CD4-positive, alpha-beta T cell treated with Interleukin-17A for 4 hours (primary cell): ENCODE results near the gene FXYD1.
A peak's percentile ranks its signal among the peaks of the same experiment; 100 is the strongest.
"Not testable (repeated sequence)": the region's sequence is repeated elsewhere in the genome, so short reads cannot be mapped to it uniquely, and the experiment has no call there.

Source experiments
- DNase-seq: peaks from one replicate; pipeline ENCODE4 v3.0.0-alpha.2; 2020; ENCODE audit warnings: mixed read lengths

FXYD1 gene

GRCh38 chr19:35125749-35126623, 12.6 kb upstream of the FXYD1 start:
- no peak for DNase-seq

- no peak for DNase-seq
These were observed 12.0 kb upstream of the FXYD1 start for GRCh38 chr19:35126624-35126959.

- DNase-seq, result no peak
These were observed 10.8 kb upstream of the FXYD1 start for GRCh38 chr19:35127871-35128270.

DNA sequence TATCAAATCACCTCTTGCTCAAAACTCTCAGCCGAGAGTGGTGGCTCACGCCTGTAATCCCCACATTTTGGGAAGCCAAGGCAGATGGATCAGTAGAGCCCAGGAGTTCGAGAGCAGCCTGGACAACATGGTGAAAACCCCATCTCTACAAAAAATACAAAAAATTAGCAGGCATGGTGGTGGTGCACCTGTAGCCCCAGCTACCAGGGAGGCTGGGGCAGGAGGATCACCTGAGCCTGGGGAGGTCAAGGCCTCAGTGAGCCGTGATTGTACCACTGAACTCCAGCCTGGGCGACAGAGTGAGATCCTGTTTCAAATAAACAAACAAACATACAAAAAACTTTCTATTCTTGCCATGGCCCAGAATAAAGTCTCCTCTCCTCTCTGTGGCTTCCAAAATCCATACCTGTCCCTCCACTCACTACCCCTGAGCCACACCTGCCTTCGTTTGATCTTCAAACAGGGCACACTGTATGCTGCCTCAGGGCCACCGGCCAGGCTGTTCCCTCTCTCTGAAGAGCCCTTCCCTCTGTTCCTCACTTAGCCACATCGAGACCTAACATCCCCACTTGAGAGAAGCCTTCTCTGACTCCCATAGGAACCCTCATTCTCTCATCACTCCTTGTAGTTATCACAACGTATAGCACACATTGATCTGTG, 10.1 kb upstream of the FXYD1 start:
- DNase-seq, result no peak

DNA sequence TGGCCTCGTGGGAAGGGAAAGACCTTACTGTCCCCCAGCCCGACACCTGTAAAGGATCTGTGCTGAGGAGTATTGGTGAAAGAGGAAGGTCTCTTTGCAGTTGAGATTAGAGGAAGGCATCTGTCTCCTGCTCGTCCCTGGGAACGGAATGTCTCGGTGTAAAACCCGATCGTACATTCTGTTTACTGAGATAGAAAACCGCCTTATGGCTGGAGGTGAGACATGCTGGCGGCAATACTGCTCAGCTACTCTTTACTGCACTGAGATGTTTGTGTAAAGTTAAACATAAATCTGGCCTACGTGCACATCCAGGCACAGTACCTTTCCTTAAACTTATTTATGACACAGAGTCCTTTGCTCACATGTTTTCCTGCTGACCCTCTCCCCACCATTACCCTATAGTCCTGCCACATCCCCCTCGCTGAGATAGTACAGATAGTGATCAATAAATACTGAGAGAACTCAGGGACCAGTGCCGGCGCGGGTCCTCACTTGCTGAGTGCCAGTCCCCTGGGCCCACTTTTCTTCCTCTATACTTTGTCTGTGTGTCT, 8.8 kb upstream of the FXYD1 start:
- not testable (repeated sequence) for DNase-seq

DNA sequence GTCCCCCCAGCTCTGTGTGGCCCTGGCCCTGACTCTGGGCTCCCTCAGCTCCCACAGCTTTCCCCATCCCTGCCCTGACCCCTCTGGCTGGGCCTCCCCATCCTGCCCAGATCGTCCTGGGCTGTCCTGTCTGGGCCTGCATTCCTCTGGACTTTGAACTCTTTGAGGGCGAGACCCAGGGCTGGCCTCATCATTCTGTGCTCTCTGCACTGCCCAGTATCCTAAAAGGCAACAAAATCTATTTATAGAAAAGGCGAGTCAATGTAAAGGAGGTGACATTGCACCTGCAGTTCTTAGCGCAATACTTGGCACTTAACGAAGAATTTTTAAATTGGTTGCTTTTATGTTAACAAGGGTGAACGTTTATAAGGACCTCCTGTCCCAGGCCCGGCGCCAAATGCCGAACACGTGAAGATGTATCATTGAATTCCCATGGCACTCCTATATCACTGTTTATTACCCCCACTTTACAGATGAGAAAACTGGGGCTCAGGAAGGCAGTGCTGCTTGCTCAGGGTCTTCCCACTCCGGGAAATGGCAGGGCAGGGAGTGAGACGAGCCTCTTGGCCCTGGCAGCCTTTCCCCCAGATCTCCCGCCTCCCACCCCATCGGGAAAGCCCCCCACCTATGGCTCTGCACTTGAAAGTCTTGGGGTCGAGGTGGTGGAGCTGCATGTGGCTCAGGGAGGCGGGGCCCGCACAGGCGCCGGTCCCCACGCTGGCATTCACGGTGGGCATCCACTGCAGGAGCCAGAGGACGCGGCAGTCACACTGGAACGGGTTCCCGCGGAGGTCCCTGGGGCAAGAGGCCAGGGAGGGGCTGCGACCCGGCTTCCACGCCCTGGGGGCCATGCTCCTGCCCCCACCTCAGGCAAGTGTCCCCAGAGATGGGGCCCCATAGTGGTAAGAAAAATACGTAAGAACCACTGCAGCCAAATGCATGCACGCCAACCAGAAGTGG, 7.6 kb upstream of the FXYD1 start:
- DNase-seq, result no peak

DNA sequence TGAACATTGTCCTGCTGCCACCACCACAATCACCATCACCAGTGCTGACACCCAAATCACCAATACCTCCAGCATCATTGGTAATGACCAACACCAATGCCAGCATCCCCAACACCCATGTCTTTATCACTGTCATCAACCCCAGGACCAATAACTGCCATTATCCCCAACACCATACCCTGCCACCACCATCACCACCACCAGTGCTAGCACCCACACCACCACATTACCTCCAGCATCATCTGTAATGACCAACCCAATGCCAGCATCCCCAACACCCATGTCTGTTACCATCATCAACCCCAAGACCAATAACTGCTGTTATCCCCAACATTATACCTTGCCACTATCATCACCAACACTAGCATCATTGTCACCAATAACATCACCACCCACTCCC, 6.4 kb upstream of the FXYD1 start:
- no peak for DNase-seq

GRCh38 chr19:35133826-35134225, 4.8 kb upstream of the FXYD1 start:
- DNase-seq, result no peak

- DNase-seq, result no peak
These were observed 3.9 kb upstream of the FXYD1 start, which contains the start of gene LGI4 for GRCh38 chr19:35134601-35135242. Gene LGI4 (minus strand): TSS chr19:35135059. CDS start chr19:35134680, 379 bp downstream.

GRCh38 chr19:35135389-35135909, 3.2 kb upstream of the FXYD1 start:
- peak; percentile 71 for DNase-seq

GRCh38 chr19:35136231-35136630, 2.4 kb upstream of the FXYD1 start:
- no peak for DNase-seq

GRCh38 chr19:35136977-35137702, 1.5 kb upstream of the FXYD1 start:
- no peak for DNase-seq

DNA sequence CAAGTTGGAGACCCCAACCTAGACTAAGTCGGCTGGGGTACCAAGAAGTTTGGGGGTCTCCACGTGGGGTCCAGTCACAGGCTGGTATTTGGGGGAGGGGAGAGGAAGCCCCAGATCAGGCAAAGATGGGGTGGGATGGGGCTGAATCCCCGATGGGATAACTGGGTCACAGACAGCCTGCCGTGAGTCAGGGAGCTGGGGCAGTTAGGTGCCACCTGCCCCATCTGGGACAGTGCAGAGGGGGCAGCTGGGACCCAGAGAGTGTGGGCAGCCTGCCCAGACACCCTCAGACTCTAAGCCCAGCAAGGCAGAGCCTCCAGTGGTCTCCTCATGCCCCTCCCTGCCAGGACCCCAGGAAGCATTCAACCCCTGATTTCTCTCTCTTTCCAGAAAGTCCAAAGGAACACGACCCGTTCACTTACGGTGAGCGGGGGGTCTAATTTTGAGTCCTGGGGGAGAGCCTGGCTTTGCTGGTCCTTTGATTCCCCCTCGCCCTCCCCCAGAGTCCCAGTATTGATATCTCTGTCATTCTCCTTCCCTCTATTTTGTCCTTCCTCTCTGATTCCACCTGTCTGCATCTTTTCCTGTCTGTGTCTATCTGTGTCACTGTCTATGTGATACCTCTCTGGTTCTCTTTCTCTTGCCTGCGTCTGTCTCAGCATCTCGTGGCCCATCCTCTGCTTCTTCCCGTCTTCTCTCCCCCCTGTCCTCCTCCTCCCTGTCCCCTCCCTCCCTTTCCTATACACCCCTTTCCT, 1.8 kb downstream of the FXYD1 start:
- DNase-seq, result no peak

DNA sequence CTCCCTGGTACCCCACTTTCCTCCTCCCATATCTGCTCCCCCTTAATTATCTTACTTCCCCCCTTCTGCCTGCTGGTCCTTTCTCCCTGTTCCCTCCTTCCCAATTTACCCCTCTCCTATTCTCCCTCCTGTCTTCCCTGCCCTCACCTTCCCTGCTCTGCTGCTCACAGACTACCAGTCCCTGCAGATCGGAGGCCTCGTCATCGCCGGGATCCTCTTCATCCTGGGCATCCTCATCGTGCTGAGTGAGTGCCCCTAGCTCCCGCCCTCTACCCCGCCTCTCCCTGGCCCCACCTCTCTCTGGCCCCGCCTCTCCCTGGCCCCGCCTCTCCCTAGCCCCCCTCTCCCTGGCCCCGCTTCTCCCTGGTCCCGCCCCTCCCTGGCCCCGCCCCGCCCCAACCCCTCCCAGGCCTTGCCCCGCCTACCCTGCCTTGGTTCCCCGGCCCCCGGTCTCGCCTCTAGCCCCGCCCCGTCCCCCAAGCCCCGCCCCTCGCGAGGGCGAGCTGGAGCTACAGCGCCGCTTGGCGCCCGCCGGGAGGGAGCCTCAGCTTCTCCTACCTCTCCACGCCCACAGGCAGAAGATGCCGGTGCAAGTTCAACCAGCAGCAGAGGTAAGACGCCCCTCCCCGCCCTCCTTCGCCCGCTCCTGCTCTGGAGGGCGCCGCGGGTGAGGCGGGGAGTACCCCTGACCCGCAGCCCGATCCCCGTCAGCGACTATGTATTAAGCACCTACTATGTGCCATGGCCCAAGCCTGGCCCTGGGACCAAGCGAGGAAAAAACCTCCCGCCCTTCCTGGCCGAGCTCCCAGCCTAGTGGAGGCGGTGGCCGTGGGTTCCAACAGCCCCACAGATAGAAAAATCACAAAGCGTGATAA, 2.6 kb downstream of the FXYD1 start:
- peak; percentile 99 for DNase-seq

DNA sequence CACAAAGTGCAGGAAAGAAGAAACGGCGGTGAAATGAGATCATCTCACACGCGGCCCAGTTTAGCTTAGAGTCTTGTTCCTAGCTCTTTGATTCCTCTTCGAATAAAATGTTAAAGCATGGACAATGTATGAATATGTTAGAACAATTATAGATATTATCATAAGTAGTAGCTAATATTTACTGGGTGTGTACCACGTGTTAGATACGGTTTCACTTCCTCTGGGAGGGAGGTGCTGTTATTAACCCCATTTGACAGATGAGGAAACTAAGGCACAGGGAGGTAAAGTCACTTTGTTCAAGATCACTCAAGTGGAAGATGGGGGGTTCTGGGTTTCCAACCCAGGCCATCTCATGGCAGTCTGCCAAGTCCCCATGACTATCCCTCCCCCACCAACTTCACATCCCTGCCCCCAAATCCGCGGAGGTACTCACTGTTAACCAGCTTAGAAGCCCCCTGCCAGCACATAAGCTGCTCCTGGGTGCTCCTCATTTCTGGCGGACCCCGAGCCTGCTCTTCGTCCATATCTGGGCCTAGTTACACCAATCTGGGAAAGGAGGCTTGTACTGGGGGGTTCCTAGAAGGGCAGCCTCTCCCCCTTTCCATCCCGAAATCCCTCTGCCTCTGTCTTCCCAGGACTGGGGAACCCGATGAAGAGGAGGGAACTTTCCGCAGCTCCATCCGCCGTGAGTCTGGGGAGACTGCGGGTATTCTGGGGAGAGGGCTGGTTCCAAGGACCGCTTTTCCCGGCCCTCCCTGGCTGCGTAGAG, 3.4 kb downstream of the FXYD1 start:
- DNase-seq, result peak; percentile 23

- peak; percentile 82 for DNase-seq
These were observed 4.1 kb downstream of the FXYD1 start for GRCh38 chr19:35142606-35143230.

DNA sequence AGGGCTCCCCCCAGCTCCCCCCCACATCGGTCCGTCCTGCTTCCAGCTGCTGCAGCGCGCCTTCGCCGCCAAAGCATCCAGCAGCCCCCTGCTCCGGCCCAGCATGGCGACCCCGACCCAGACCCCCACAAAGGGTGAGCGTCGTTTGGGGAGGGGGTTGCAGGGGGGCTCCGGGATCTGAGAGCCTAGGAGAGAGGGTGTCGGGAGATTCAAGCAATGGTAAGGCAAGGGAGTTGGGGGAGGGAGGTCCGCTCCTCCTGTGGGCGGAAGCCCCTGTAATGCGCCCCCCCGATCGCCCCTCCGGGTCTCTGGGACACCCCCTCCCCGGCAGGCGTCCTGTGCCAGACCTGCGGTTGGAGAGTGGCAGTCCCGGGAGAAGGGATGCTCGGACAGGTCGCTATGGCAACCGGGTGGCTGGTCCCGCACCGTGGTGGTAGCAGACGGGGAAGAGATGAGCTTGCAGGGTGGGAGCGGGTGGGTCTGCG, 4.6 kb downstream of the FXYD1 start, which contains the start of gene FXYD7:
Gene FXYD7, plus strand, starts transcription at position 25 of the 485 bp plus-strand sequence. Its CDS starts 79 bp downstream, at position 104.
- DNase-seq, result peak; percentile 23

DNA sequence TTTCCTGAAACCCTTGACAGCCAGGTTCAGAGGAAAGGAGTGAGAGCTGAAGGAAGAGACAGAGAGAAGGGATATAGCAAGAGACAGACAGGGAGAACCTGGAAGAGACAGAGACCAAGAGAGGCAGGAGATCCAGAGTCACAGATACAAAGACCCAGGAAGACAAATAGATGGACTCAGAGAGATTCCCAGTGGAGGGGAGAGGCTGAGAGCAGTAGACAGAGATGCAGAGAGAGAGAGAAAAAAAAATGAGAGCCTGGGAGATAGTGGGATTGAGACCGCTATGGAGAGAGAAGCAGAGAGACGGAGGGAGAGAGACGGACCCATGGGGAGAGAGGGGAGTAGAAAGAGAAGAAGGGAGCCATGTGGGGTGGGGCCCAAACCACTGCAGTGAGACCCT, 5.2 kb downstream of the FXYD1 start:
- DNase-seq, result no peak
